Sciatic nerve (tissue), 2 donors: ENCODE data around the gene BIRC5. TPM values are rescaled to one million over a fixed set of nuclear protein-coding genes. Genes with fewer than 3 reads are reported as not detected.

Experiments
- ATAC-seq: fragments of 200-7000 bp; cut with Tn5 transposase; one replicate; pipeline ENCODE4 v1.9.1; 2020; ENCODE audit warnings: mild to moderate bottlenecking, moderate library complexity
- DNase-seq: peaks from one replicate; pipeline ENCODE4 v3.0.0-alpha.2; 2020; ENCODE audit warnings: low spot score
- intact Hi-C: fragments of 100-400 bp; cut with DNase I; formaldehyde crosslinking; loops from one replicate; pipeline ENCODE4 v1.14.2; 2022
- total RNA-seq: library from RNA; stranded (reverse); fragmentation: NEBNext Ultra II Directional; extraction: Animal tissue kit (Norgen Biotek cat#: 25700); gene quantifications from one replicate; pipeline ENCODE4 v1.2.1, GENCODE V29; 2021
- donor health status: DM: no; HTN: no; CAD: no.
- donor health status: DM: no; HTN: no; CAD: no.

The BIRC5 gene
- total RNA-seq, 1 donor from 2014 or later = 1.4 TPM

DNA sequence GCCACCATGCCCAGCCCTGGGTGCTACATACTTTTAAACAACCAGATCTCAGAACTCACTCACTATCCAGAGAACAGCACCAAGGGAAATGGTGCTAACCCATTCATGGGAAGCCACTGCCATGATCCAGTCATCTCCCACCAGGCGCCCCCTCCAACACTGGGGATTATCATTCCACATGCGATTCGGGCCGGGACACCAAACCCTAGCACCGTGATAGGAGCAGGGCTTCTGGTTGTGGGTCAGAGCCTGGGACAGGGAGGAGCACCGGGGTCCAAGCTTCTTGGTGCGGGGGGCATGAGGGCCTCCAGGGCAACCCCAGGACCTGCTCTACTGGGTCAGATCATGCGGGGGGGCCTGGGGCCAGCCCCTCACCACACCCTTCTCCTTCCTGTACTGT lies 21.8 kb downstream of the BIRC5 start:
- ATAC-seq (no peak), DNase-seq (no peak)
- intact Hi-C loops = no loop called here

DNA sequence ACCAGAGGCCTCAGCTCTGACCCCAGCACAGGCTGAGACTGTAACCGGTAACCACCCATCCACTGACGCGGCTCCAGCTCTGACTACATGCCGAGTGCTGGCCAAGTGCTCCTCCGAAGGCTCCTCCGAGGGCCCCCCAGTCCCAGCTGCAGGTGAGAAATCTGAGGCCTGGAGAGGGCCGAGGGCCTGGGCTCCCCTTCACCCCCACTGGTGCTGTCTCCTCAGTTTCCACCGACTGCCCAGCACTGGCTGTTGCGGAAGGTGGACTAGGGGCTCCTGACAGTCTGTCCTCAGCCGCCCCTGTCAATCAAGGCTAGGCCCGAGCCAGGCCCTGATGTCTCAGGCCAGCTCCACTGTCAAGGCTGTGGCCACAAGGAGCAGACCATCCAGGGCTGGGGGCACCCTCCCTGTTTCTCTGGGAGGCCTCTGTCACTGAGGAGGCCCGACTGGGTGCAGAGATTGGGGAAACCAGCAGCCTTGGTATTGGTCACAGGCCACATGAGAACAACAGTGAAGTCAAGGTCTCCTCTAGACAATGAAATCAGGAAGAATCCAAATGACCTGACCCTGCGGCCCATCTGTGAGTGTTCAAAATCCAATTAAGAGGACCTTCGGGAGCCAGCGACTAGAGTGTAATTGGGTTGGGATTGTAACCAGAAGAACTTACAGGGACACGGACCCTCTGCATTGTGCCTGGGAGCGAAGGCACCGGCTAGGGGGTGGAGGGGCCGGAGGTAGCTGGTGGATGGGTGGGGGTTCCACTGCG lies 22.5 kb downstream of the BIRC5 start:
- intact Hi-C loops = no loop called here

DNA sequence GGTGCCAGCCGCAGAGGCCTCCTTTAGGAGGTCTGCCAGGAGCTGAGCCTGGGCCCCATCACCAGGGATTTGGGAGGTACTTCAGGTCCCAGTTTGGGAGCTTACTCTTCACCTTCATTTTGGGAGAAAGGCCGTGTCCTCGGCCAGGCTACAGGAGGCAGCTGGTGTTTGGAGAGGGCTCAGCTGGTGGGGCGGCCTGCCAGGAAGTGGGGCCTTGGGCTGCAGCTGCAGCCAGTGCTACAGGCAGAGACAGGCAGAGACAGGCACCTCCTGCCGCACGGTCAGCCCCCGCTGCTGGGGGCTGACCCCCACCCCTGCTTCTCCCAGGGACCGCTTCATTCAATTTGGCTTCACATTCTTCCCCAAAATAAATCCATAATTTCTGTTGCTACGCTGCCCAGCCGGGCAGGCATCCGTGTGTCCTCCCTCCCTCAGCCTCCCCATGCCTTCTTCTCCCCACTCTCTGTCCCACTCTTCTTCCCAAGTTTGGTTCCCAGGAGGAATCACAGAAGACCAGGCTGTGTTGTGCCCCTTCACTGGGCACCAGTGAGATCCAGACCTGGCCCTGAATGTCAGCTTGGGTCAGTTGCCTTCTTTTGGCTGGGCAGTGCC lies 23.5 kb downstream of the BIRC5 start:
- intact Hi-C loops = no loop called here
- no peak for DNase-seq
- peak; percentile 37 for ATAC-seq

More for the DNA sequence above, 22.5 kb downstream of the BIRC5 start:
- DNase-seq (no peak), ATAC-seq (no peak)

DNA sequence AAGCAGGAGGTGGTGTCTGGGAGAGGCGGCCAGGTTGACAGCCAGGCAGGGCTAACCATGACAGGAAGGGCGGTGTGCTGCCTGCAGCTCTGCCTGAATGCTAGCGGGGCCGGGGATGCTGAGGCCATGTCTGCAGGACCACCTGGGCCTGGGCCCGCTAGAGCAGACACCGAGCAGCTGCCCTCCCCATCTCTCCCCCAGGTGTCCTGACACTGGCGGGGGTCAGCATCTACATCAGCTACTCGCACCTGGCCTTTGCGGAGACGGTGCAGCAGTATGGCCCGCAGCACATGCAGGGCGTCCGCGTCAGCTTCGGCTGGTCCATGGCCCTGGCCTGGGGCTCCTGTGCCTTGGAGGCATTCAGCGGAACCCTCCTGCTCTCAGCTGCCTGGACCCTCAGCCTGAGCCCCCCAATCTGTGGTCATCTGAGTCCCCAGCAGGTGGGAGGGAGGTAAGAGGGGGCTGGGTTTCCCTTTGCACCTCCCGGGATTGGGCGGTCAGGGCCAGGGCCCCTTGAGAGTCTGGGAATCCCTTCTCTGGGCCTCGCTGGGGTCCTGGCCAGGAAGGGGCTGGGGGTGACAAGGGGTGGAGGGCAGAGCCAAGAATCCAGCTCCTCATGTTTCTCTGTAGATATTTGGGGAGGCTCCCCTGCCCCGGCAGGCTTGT lies 24.9 kb downstream of the BIRC5 start:
- ATAC-seq (no peak), DNase-seq (no peak)
- intact Hi-C loops = no loop called here

DNA sequence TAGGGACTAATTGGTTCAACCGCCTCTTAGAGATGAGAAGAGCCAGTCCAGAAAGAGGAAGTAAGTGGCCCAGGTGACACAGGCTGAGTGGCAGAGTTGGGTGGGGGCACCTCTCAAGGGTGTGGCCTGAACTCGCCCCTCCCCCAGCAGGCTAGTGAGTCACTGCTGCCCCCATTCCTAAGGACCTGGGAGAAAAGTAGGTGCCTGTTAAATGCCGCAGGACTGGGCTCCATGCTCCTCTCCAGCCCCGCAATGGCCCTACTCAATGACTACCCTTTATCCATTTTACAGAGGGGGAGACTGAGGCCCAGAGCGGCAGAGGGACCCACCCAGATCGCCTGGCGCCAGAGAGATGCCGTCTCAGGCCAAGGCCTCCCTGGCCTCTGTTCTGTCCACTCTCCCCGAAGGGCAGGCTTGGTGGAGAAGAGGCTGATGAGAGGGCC lies 25.5 kb downstream of the BIRC5 start:
- intact Hi-C loops = no loop called here
- ATAC-seq = no peak
- DNase-seq = no peak

DNA sequence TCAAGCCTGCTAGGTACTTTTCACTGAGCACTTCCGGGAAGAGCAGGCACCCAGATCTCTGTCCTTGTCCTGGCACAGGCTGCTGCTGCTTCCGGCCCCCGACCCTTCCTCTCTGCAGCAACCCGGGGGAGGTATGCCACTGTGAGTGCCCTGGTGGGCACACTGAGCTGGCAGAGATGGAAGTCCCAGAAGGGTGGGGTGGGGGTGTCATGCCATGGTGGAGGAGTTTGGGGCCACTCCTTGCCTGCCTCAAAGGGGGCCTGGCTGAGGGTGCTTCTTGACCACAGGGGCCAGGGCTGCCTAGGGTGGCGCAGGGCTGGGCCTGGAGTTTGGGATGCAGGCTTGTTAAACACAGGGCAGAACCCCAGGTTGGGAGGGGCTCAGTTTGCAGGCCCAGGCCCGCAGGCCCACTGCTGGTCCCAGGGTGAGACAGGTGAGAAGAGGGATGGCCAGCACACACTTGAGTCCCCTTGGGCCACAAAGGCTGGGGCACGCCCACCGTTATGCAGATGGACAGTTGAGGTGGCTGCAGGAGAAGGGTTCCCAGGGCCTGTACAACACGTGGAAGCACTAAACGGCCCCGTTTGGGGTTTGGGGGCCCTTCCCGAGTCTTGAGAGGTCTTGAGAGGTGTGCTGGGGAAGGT lies 26.1 kb downstream of the BIRC5 start:
- DNase-seq (no peak), ATAC-seq (no peak)
- intact Hi-C loops = no loop called here

DNA sequence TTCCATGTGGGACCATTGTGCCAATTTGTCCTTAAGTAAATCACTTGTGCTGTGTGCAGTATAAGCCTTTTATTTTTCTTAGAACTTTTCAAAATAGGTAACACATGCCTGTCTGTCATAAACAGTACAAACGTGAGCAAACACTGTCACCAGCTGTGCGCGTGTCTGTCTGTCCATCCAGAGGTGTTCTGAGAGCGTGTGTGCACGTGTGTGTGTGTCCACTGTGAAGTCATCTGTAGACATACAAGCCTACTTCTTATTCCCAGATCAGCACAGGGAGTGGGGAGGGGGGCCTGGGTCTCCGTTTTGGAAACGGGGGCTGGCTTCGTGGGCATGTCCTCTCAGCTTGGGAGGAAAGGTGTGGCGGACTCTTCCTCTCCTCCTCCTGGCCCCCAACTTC lies 26.8 kb downstream of the BIRC5 start:
- intact Hi-C loops = no loop called here
- no peak for ATAC-seq
- DNase-seq = no peak

DNA sequence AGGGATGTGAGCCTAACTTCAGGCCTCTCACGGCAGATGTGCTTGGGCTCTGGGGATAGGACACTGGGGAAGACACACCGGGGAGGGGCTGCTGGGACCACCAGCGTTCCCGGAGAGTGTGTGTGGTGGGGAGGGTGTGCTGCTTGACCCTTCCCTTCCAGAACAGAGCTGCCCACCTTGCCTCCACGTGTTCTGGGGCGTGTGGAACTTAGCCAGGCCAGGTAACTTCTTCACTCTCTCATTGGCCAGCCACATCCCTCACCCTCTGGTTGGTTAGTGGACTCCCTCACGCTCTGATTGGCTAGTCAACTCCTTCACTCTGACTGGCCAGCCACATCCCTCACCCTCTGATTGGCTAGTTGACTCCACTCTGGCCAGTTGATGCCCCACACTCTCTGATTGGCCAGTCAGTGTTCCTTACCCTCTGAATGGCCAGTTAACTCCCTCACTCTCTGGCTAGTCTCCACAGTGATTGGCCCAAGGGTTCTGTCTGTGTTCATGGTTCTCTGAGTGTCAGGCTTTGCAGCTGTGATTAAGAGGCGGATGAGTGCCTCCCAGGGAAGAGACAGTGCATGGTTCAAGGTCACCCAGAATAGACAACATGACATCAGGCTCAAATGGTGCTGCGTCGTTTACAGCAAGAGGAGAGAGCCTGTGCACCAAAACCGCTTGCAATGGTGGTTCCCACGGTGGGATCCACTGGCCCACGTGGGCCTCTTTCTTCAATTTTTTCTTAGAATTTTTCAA lies 27.4 kb downstream of the BIRC5 start:
- intact Hi-C loops = no loop called here
- ATAC-seq = no peak
- no peak for DNase-seq

DNA sequence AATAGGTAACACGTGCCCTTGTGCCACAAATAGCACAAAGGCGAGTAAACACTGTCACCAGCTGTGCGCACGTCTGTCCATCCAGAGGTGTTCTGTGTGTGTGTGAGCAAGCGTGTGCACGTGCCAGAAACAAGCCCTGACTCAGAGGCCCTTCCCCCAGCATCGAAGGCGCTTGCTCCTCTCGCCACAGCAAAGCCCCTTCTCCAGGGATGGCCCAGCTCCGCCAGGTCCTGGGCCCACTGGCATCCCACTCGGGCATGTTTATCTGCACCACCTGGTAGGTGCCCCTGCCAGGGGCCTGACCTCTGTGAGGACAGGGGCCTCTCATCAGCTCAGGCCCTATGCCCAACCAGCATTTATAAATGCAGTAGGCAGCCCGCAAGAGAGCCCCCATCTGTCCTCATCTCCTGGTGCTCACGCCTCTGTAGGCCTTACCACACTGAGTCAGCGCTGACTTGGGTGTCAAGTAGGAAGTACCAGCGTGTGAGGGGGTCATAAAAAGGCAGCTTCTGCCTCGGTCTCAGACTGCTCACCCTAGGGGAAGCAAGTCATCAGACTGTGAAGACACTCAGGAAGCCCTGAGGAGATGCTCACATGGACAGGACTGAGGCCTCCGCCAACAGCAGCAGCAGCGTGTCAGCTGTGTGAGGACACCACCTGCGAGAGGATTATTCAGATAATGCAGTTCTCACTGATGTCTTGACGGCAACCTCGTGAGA lies 28.1 kb downstream of the BIRC5 start:
- DNase-seq = no peak
- no peak for ATAC-seq
- intact Hi-C loops = no loop called here

DNA sequence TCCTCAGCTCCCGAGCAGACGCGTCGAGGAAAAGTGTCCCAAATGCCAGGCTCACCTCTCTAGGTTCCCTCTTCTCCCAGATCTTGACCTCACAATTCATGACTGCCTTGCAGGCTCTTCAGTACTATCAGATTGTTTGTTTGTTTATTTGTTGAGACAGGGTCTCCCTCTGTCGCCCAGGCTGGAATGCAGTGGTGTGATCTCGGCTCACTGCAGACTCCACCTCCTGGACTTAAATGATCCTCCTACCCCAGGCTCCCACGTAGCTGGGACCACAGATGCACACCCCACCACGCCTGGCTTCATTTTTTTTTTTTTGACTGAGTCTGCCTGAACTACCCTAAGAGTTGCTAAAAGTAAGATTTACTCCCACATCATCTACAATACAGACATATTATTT lies 33.3 kb downstream of the BIRC5 start:
- intact Hi-C loops = no loop called here

DNA sequence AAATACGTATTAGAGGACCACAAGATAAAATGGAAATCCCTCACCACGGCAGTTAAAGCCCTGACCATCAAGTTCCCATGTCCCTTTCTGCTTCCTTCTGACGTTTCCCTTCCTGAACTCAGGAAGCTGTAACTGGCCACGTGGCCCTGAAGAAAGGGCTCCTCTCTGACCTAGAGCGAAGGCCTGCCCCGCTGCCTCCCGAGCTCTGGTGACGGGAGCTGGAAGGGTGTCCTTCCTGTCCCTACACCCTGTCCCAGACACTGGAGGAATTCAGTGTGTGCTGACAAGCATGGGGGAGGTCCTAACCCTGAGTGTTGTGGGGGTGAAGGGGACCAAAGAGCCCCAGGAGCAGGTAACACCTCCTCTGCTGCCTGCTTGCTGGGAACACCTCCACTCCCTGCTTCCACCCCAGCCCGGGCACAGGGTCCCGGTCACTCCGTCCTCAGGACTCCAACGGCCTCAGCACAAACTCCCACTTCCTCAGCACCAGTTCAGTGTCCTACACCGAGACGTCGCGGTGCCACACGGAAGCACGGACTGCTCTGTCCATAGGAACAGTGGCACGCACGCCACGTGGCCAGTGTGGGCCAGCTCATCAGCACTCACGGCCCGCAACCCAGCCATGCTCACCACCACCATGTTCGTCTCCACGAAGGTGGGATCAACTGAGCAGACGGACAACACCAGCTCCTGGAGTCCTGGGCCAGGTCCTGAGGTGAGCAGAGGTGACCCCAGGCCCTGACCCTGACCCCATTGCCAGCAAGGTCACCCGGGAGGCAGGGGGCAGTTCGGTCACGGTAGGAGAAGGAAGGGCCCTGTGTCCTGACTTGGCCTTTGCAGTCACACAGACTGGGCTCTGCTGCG lies 34.2 kb downstream of the BIRC5 start:
- ATAC-seq (no peak), DNase-seq (no peak)
- intact Hi-C loops = no loop called here

More for the DNA sequence above, 33.3 kb downstream of the BIRC5 start:
- DNase-seq (no peak), ATAC-seq (no peak)

DNA sequence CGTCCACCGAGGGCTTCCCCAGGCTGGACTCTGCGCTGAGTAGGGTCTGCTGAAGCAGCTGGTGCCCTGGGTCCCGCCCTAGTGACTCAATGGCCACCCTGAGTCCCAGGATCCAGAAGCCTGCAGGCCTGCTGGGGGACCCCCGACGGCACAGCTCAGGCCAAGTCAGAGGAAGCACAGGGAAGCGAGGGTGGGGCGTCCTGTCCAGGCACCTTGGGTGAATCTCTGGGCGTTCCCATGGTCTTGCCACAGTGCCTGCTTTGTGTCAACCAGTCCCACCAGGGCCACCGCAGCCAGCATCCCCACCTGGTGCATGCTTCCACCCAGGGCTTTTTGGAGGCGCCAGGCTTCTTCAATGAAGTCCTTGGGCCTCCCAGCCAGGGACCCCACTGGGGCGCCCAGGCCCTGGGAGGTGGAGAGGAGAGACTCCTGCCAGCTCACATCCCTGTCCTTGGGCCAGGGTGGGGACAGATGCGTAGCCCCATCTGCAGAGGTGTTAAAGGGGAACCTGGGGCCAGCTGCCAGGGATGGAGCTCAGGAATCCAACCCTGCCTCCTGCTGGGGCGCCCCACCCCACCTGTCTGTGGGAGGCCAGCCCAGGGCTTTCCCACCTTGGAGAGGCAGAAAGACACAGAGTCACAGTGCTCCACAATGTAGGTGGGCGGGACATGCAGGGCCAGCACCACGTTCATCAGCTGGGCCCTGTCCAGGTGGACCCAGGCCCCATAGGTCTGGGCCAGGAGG lies 35.2 kb downstream of the BIRC5 start:
- ATAC-seq (no peak), DNase-seq (no peak)
- intact Hi-C loops = no loop called here

DNA sequence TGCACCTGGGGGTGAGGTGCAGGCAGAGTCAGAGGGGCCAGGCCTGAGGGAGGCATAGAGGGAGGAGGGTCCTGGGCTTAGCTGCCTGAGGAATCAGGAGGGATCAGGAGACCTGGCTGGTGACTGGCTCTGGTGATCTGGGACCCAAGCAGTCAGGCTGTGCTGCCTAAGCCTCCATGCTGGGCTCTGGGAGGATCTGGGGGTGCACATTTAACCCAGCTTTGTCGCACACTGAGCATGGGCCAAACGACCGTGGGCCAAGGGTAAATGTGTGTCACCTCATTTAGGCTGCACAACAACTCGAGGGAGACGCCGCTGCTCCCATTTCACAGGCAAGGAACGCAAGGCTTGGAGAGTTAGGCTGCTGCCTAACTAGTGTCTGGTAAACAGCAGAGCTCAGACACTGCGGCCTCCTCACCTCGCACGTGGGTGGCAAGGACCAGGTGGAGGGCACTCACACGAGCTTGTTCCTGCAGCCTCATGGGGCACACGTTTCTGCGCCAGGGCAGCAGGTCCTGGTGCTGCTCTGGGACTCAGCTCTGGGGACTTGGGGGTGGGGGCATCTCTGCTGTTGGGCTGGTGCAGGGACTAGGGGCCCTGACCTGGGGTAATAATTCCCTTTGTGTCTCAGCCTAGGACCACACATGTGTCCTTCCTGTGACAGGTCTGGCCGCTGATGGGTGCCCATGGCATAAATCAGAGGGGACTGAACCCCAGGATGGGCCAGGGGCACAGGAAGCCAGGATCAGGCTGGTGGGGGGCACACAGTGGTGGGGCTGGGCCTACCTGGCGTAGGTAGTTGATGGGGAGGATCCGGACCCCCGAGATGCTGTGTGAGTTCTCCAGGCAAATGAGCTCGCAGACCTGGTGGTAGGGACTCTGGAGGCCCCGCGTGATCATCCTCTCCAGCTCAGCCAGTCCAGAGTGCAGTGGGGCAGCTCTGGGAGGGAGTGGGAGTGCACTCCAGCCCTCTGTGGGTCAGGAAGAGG lies 36.1 kb downstream of the BIRC5 start:
- intact Hi-C loops = loop anchor here (5.0 to 10.0 kb wide), 2 partner anchors 138 to 175 kb away; no protein-coding TSS in a partner anchor
- no peak for DNase-seq

DNA sequence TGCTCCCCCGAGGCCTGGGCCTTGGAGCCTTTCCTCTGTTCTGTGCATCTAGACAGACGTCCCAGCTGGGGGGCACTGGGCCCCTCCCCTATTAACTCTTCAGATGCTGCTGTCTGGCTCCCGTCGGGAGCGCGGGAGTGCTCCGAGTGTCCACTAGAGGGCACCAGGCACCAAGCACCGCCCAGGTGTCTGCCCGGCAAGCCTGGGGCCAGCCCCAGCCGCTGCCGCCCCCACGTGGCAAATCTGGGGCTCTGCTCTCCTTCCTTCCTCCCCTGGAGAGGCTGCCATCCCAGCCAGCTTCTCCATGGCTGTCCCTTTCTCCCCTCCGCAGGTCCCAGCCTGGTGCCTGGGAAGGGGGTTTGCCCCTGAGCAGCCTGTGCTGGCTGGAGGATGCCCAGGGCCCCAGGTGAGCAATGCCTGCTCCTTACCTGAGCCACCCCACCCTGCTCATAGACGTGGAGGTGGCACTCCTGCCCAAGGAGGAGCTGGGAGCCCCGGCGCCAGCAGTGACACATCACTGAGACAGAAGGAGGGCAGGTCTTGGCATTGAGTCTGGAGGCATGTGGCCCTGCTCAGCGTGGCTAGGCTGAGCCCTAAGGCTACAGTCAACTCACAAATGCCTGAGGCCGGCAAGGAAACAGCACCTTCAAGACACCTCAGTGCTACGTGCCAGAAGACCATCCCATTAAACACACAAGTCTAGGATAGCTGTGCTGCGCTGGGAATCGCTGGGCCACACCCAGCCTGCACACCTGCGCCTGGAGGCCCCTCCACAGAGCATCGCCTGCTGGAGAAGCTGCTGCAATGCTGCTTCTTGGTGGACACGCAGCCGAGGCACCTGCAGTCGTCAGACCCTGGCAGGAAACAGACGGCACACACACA lies 37.1 kb downstream of the BIRC5 start:
- ATAC-seq (peak; percentile 79), DNase-seq (peak; percentile 89)
- intact Hi-C loops = loop anchor here (5.0 to 10.0 kb wide), 2 partner anchors 139 to 174 kb away; no protein-coding TSS in a partner anchor

More for the DNA sequence above, 36.1 kb downstream of the BIRC5 start:
- ATAC-seq = no peak

DNA sequence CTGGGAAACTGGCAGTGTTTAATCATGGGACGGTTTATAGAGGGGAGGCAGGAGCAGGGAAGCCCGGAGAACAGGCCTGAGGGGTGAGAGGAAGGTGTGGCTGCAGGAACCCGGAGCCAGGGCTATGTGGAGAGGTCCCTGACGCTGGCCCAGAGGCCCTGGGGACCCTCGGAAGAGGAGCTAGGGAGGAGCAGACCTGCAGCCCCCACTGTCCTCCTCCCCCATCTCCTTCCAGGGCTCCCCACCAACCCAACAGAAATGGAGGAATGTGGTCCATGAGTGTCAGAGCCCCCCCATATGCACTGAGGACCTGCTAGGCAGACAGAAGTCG lies 37.7 kb downstream of the BIRC5 start:
- ATAC-seq (no peak), DNase-seq (no peak)
- intact Hi-C loops = loop anchor here (5.0 to 10.0 kb wide), 2 partner anchors 139 to 173 kb away; no protein-coding TSS in a partner anchor
